Stimulated activated CD4-positive, alpha-beta T cell treated with anti-CD3 and anti-CD28 coated beads, Interleukin-4, amount 100 ng/mL, for 48 hours (primary cell): Measurements from ENCODE around the gene PNPLA7.
A peak's percentile ranks its signal among the peaks of the same experiment; 100 is the strongest.
"Not testable (repeated sequence)": the region's sequence is repeated elsewhere in the genome, so short reads cannot be mapped to it uniquely, and the experiment has no call there.

ENCODE experiments used
- DNase-seq, 2 donors: peaks; one replicate each; pipeline ENCODE4 v3.0.0-alpha.2; 2020; ENCODE audit warnings: low read depth in 2 of 2

The PNPLA7 gene

GRCh38 chr9:137452006-137452760, 98.0 kb downstream of the PNPLA7 start:
- no peak for DNase-seq

- DNase-seq, result not testable (repeated sequence)
These were observed 98.8 kb downstream of the PNPLA7 start for GRCh38 chr9:137451264-137452005.

- not testable (repeated sequence) for DNase-seq
These were observed 99.5 kb downstream of the PNPLA7 start for GRCh38 chr9:137450539-137451222.

- no peak for DNase-seq
These were observed 100.2 kb downstream of the PNPLA7 start for GRCh38 chr9:137449931-137450538.

GRCh38 chr9:137449081-137449844, 100.9 kb downstream of the PNPLA7 start:
- no peak for DNase-seq

- DNase-seq, result no peak
These were observed 101.6 kb downstream of the PNPLA7 start for GRCh38 chr9:137448602-137448962.

- DNase-seq, result no peak
These were observed 102.2 kb downstream of the PNPLA7 start for GRCh38 chr9:137447722-137448601.

GRCh38 chr9:137446851-137447471, 103.2 kb downstream of the PNPLA7 start:
- DNase-seq, result no peak

- DNase-seq, result no peak
These were observed 104.2 kb downstream of the PNPLA7 start for GRCh38 chr9:137445930-137446431.

- DNase-seq, result peak; percentile 79 to 81
These were observed 104.9 kb downstream of the PNPLA7 start for GRCh38 chr9:137445275-137445807.

- no peak for DNase-seq
These were observed 106.0 kb downstream of the PNPLA7 start for GRCh38 chr9:137444106-137444790.

- DNase-seq, result no peak
These were observed 108.3 kb downstream of the PNPLA7 start for GRCh38 chr9:137441935-137442321.

GRCh38 chr9:137441289-137441934, 108.8 kb downstream of the PNPLA7 start, which contains the start of gene ENTPD8:
ENTPD8 (minus strand) TSS chr9:137441357; CDS start chr9:137438285, 3,072 bp downstream.
- DNase-seq, result no peak

- DNase-seq, result no peak
These were observed 111.0 kb downstream of the PNPLA7 start for GRCh38 chr9:137439158-137439714.

GRCh38 chr9:137438591-137439157, 111.5 kb downstream of the PNPLA7 start:
- DNase-seq, result no peak

GRCh38 chr9:137437691-137438590, 112.3 kb downstream of the PNPLA7 start:
- DNase-seq, result no peak
